ENCODE measurements around the gene SPEF1.

DNA sequence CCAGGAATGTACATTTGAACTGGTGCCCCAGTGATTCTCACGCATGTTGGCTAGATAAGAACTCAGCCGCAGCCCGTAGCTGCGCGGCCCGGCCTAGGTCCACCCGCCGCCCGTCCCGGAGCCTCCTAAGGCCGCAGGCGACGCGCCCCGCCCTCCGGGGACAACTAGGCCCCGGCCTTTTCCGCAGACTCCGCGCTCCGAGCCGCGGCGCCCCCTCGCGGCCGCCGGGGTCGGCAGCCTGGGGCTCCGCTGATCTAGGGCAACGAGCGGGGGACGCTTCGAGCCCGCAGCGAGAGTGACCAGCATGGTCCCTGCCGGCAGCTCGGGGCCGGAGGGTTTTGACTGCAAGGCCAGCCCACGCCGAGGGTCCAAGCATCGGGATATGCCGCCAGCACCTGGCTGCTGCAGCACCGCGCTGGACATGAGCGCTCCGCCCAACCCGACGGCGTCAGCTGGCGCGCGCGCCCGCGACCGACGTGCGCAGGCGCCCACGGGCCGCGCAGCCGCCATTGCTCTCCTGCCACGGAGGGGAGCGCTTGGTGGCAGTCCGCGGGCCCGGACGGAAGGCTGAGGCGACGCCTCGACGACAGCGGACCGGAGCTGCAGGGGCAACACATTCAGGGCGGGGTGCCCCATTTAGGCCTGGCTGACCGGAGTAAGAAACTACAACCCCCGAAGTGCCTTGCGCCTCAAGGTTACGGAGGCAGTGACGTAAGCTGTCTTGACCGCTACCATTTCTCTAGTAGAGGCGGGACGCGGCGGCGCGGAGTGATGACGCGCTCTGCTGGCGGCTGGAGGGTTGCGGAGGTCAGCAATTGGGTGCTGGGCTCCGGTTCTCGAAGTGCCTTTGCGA is 39.0 kb upstream of the SPEF1 start, which contains the start of gene AP5S1:
- TF ChIP-seq, protein P1, sequence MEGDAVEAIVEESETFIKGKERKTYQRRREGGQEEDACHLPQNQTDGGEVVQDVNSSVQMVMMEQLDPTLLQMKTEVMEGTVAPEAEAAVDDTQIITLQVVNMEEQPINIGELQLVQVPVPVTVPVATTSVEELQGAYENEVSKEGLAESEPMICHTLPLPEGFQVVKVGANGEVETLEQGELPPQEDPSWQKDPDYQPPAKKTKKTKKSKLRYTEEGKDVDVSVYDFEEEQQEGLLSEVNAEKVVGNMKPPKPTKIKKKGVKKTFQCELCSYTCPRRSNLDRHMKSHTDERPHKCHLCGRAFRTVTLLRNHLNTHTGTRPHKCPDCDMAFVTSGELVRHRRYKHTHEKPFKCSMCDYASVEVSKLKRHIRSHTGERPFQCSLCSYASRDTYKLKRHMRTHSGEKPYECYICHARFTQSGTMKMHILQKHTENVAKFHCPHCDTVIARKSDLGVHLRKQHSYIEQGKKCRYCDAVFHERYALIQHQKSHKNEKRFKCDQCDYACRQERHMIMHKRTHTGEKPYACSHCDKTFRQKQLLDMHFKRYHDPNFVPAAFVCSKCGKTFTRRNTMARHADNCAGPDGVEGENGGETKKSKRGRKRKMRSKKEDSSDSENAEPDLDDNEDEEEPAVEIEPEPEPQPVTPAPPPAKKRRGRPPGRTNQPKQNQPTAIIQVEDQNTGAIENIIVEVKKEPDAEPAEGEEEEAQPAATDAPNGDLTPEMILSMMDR (IDR thresholded peaks at IDR 0.05; ENCODE audit: poor library complexity): peak; percentile 100
- no peak for TF ChIP-seq EZH2phosphoT487 (IDR thresholded peaks at IDR 0.05; ENCODE audit: low read depth, severe bottlenecking, unreplicated experiment)
